HL-60 (cell line): ENCODE data around the gene JPT2.

Experiments used
- DNase-seq, 2 experiments: peaks; one replicate each; pipeline ENCODE4 v3.0.0-alpha.2; 2010 to 2020; ENCODE audit warnings: low read depth in 1 of 2, low spot score in 1 of 2
- H3K27ac ChIP-seq: fragments of 250-450 bp; sonication (Bioruptor Pico); replicated peaks from 2 replicates; pipeline ENCODE4 v1.5.1; 2020; ENCODE audit warnings: mild to moderate bottlenecking, moderate library complexity
- H3K27me3 ChIP-seq: fragments of 250-450 bp; sonication (Bioruptor Pico); 2 replicates; pipeline ENCODE4 v1.5.1; 2021; ENCODE audit warnings: mild to moderate bottlenecking, moderate library complexity; ENCODE audit not compliant: insufficient read depth, poor library complexity, severe bottlenecking
- H3K4me3 ChIP-seq: replicated peaks from 2 replicates; pipeline ENCODE4 v1.5.1; 2011; ENCODE audit warnings: mild to moderate bottlenecking, control low read depth, low read length; ENCODE audit not compliant: insufficient read depth
- CTCF ChIP-seq: IDR thresholded peaks from one replicate; pipeline ENCODE4 v1.5.1; 2011; ENCODE audit warnings: low read length, control low read depth, inconsistent platforms; ENCODE audit not compliant: insufficient read depth
- GABPA ChIP-seq: IDR thresholded peaks from 2 replicates; pipeline ENCODE4 v1.6.1; 2012; ENCODE audit warnings: low read depth
- POLR2AphosphoS5 ChIP-seq: IDR thresholded peaks from 2 replicates; pipeline ENCODE4 v1.6.1; 2012; ENCODE audit warnings: low read depth
- REST ChIP-seq: IDR thresholded peaks from 2 replicates; pipeline ENCODE4 v1.6.1; 2012; ENCODE audit warnings: low read depth; ENCODE audit not compliant: insufficient replicate concordance
- SPI1 ChIP-seq: IDR thresholded peaks from 2 replicates; pipeline ENCODE4 v1.6.1; 2012; ENCODE audit warnings: low read depth, mild to moderate bottlenecking, borderline replicate concordance

JPT2 gene

GRCh38 chr16:1670371-1670770, 7.7 kb upstream of the JPT2 start:
- no peak for DNase-seq
- Histone ChIP-seq H3K27me3 (no peaks in the 10 kb centered on the region), H3K27ac (no peak overlapping the region), H3K4me3 (no peak overlapping the region)
- TF ChIP-seq CTCF (no peak), REST (no peak), POLR2AphosphoS5 (no peak), GABPA (no peak), SPI1 (no peak)

GRCh38 chr16:1670866-1671265, 7.2 kb upstream of the JPT2 start:
- no peaks in the 10 kb centered on the region for H3K27me3 ChIP-seq
- no peak overlapping the region for H3K4me3 ChIP-seq
- DNase-seq, result no peak
- no peak overlapping the region for H3K27ac ChIP-seq
- TF ChIP-seq CTCF (no peak), REST (no peak), GABPA (no peak), POLR2AphosphoS5 (no peak), SPI1 (no peak)

GRCh38 chr16:1673424-1674151, 4.5 kb upstream of the JPT2 start:
- Histone ChIP-seq H3K4me3 (no peak overlapping the region), H3K27me3 (no peaks in the 10 kb centered on the region), H3K27ac (no peak overlapping the region)
- no peak for DNase-seq
- TF ChIP-seq CTCF (no peak), SPI1 (no peak), REST (no peak)
